Fibroblast of skin of back (primary cell): ENCODE results near the gene CFLAR.

Experiments used
- DNase-seq: peaks from one replicate; pipeline ENCODE4 v3.0.0-alpha.2; 2013

CFLAR gene

GRCh38 chr2:201219328-201220096, 103.5 kb downstream of the CFLAR start:
- no peak for DNase-seq

GRCh38 chr2:201220102-201220570, 104.2 kb downstream of the CFLAR start:
- no peak for DNase-seq

GRCh38 chr2:201223089-201224073, 107.4 kb downstream of the CFLAR start:
- DNase-seq, result no peak
